ENCODE data around the gene CEP170B.

CEP170B gene

GRCh38 chr14:104864267-104865080 is 594 bp upstream of the CEP170B start:
- peak in 3 of 42 donors; percentile 12 to 22 (median 16) for DNase-seq
- intact Hi-C loops (cut with DNase I): no loop called here

GRCh38 chr14:104865631-104866441 is 768 bp downstream of the CEP170B start:
- peak in 30 of 42 donors; percentile 18 to 82 (median 50) for DNase-seq
- intact Hi-C loops (cut with DNase I): no loop called here

- intact Hi-C loops (cut with DNase I): no loop called here
- peak in 1 of 42 donors; percentile 14 for DNase-seq
Observed at GRCh38 chr14:104866451-104867370, 1.6 kb downstream of the CEP170B start.

GRCh38 chr14:104867371-104868059 is 2.4 kb downstream of the CEP170B start:
- intact Hi-C loops (cut with DNase I): no loop called here
- DNase-seq: peak in 1 of 42 donors; percentile 12

GRCh38 chr14:104868060-104868740 is 3.1 kb downstream of the CEP170B start:
- peak in 1 of 42 donors; percentile 11 for DNase-seq
- intact Hi-C loops (cut with DNase I): no loop called here

GRCh38 chr14:104868811-104869572 is 3.9 kb downstream of the CEP170B start:
- intact Hi-C loops (cut with DNase I): no loop called here
- peak in 1 of 42 donors; percentile 6 for DNase-seq

GRCh38 chr14:104869669-104870367 is 4.8 kb downstream of the CEP170B start:
- DNase-seq: peak in 1 of 42 donors; percentile 9
- intact Hi-C loops (cut with DNase I): no loop called here

- DNase-seq: peak in 11 of 42 donors; percentile 17 to 68 (median 41)
- intact Hi-C loops (cut with DNase I): no loop called here
Observed at GRCh38 chr14:104870368-104871144, 5.5 kb downstream of the CEP170B start.

- peak in 1 of 42 donors; percentile 4 for DNase-seq
- intact Hi-C loops (cut with DNase I): no loop called here
Observed at GRCh38 chr14:104871145-104871655, 6.1 kb downstream of the CEP170B start.

- DNase-seq: no peak
- intact Hi-C loops (cut with DNase I): no loop called here
Observed at GRCh38 chr14:104871656-104872468, 6.8 kb downstream of the CEP170B start.

GRCh38 chr14:104872469-104873341 is 7.6 kb downstream of the CEP170B start:
- intact Hi-C loops (cut with DNase I): no loop called here
- DNase-seq: no peak

GRCh38 chr14:104873380-104874055 is 8.4 kb downstream of the CEP170B start:
- intact Hi-C loops (cut with DNase I): no loop called here
- DNase-seq: peak in 1 of 42 donors; percentile 1

GRCh38 chr14:104874110-104874531 is 9.1 kb downstream of the CEP170B start:
- intact Hi-C loops (cut with DNase I): no loop called here
- DNase-seq: peak in 1 of 42 donors; percentile 2

All from head of caudate nucleus (tissue), 42 donors.